GM12878 (cell line): ENCODE measurements around the gene PAX7. TPM values are rescaled to one million over a fixed set of nuclear protein-coding genes. Genes with fewer than 3 reads are reported as not detected.

Source experiments
- ATAC-seq: fragments of 200-7000 bp; cut with Tn5 transposase; 3 replicates; pipeline ENCODE4 v1.9.1; 2020; ENCODE audit warnings: mild to moderate bottlenecking, moderate library complexity
- BruUV-seq: library from RNA; stranded (reverse); fragments of 400-500 nt; replicated peaks from 2 replicates; lab custom pipeline; 2021; lab: Mats Ljungman, UMichigan
- CTCF ChIA-PET: fragments of 300-600 bp; sonication (Branson Sonifier 250); formaldehyde crosslinking; extraction: SDS; loops from one replicate; lab custom pipeline; 2021; ENCODE audit warnings: inconsistent platforms; lab: Yijun Ruan, JAX
- POLR2A ChIA-PET: fragments of 350-600 bp; formaldehyde crosslinking; extraction: SDS; loops from one replicate; lab custom pipeline; 2021; ENCODE audit warnings: inconsistent platforms; lab: Charles Lee
- RAD21 ChIA-PET: fragments of 300-600 bp; sonication (Branson Sonifier 250); formaldehyde crosslinking; loops from one replicate; lab custom pipeline; 2023; ENCODE audit warnings: antibody characterized with exemption; ENCODE audit not compliant: unreplicated experiment; lab: Charles Lee
- SMC1A ChIA-PET: fragments of 300-600 bp; sonication (Branson Sonifier 250); formaldehyde crosslinking; loops from one replicate; lab custom pipeline; 2023; ENCODE audit not compliant: unreplicated experiment, uncharacterized antibody; lab: Charles Lee
- DNase-seq: peaks from one replicate; pipeline ENCODE4 v3.0.0-alpha.2; 2011; ENCODE audit warnings: low read depth, low spot score
- FAIRE-seq: peaks from 3 replicates; lab custom pipeline; 2011; peaks lifted over from hg19 to GRCh38; lab: Jason Lieb, UNC
- H2AFZ ChIP-seq: 2 replicates; pipeline ENCODE4 v1.6.0; 2011; ENCODE audit warnings: low read depth, low read length, control low read depth; ENCODE audit not compliant: control insufficient read depth
- H3K27ac ChIP-seq: 2 replicates; pipeline ENCODE4 v1.5.1; 2011; ENCODE audit warnings: control low read depth; ENCODE audit not compliant: control insufficient read depth, insufficient read depth
- H3K27me3 ChIP-seq, 2 experiments: replicated peaks in 1 of 2; 2 replicates each; pipeline versions ENCODE4 v1.6.0 to v1.6.1; 2011; ENCODE audit warnings: low read length in 1 of 2; ENCODE audit not compliant: control insufficient read depth in 2 of 2, insufficient read depth in 2 of 2
- H3K36me3 ChIP-seq, 2 experiments: 2 replicates each; pipeline ENCODE4 v1.5.1; 2011; ENCODE audit warnings: low read length in 1 of 2; ENCODE audit not compliant: control insufficient read depth in 2 of 2, insufficient read depth in 2 of 2
- H3K4me1 ChIP-seq: 2 replicates; pipeline ENCODE4 v1.6.1; 2011; ENCODE audit warnings: mild to moderate bottlenecking, low read length, moderate library complexity, mixed read lengths; ENCODE audit not compliant: control insufficient read depth, insufficient read depth
- H3K4me2 ChIP-seq: 2 replicates; pipeline ENCODE4 v1.6.0; 2011; ENCODE audit warnings: control low read depth; ENCODE audit not compliant: control insufficient read depth, insufficient read depth
- H3K4me3 ChIP-seq: fragments of 200-600 bp; sonication (generic); 2 replicates; pipeline ENCODE4 v1.5.1; 2016
- H3K79me2 ChIP-seq: 2 replicates; pipeline ENCODE4 v1.6.0; 2011; ENCODE audit warnings: low read length; ENCODE audit not compliant: control insufficient read depth, insufficient read depth
- H3K9ac ChIP-seq: 2 replicates; pipeline ENCODE4 v1.8.0; 2011; ENCODE audit warnings: low read length, control low read depth, mixed read lengths; ENCODE audit not compliant: control insufficient read depth, insufficient read depth
- H3K9me3 ChIP-seq: replicated peaks from 3 replicates; pipeline ENCODE4 v1.5.1; 2011; ENCODE audit warnings: mild to moderate bottlenecking, low read length; ENCODE audit not compliant: control insufficient read depth, insufficient read depth
- H4K20me1 ChIP-seq: 2 replicates; pipeline ENCODE4 v1.6.0; 2011; ENCODE audit not compliant: control insufficient read depth, insufficient read depth
- CBFB ChIP-seq: IDR thresholded peaks from 2 replicates; pipeline ENCODE4 v1.6.1; 2016; ENCODE audit warnings: antibody characterized with exemption, low read depth
- CTCF ChIP-seq, 3 experiments: IDR thresholded peaks in 2 of 3; conservative IDR thresholded peaks in 1 of 3; 2 replicates each; pipeline ENCODE4 v1.5.1; 2011; ENCODE audit warnings: low read depth in 3 of 3, low read length in 3 of 3, mild to moderate bottlenecking in 3 of 3, control low read depth in 2 of 3, moderate library complexity in 2 of 3, inconsistent platforms in 1 of 3, mixed read lengths in 1 of 3; ENCODE audit not compliant: control insufficient read depth in 2 of 3, insufficient read depth in 1 of 3; ENCODE audit errors: extremely low read depth in 1 of 3
- MLLT1 ChIP-seq: fragments of 450-650 bp; IDR thresholded peaks from 2 replicates; pipeline ENCODE4 v1.6.1; 2016; ENCODE audit warnings: mild to moderate bottlenecking
- REST ChIP-seq: IDR thresholded peaks from 2 replicates; pipeline ENCODE4 v1.6.1; 2012; ENCODE audit warnings: mild to moderate bottlenecking, low read depth, low read length
- WGBS: methylation state at CpG from one replicate; pipeline ENCODE4 v1.1.6; 2016; ENCODE audit warnings: low lambda C conversion rate; ENCODE audit not compliant: insufficient replicate concordance, insufficient coverage; ENCODE audit errors: missing lambda C conversion rate; 5-methylcytosine and 5-hydroxymethylcytosine counted together
- in situ Hi-C: fragments of 300-500 bp; cut with MboI; formaldehyde crosslinking; loops from 9 replicates; pipeline ENCODE4 v1.14.3; 2018; ENCODE audit warnings: mixed read lengths
- intact Hi-C: fragments of 100-400 bp; cut with micrococcal nuclease; formaldehyde crosslinking; loops from one replicate; pipeline ENCODE4 v1.14.2; 2022; ENCODE audit not compliant: unreplicated experiment
- polyA plus RNA-seq, 11 experiments: library from polyadenylated mRNA; depleted of rRNA in 4 of 11; unstranded in 6 of 11; stranded (reverse) in 5 of 11; fragments of >200 nt; fragmentation: Nextera tagmentation in 4 of 11; fragmentation: Illumina TruSeq in 1 of 11; extraction: Ambion mirVana in 4 of 11; extraction: Trizol in 1 of 11; gene quantifications; 1 replicate in 1 of 11; 2 replicates in 10 of 11; pipeline versions ENCODE4 v1.2.1 to v1.2.3, GENCODE V29; 2011 to 2016; ENCODE audit warnings: inconsistent platforms in 2 of 11, missing spikeins in 2 of 11, low read depth in 1 of 11
- total RNA-seq, 4 experiments: library from RNA; depleted of rRNA in 3 of 4; stranded (reverse); fragments of >200 nt in 3 of 4; fragmentation: Illumina TruSeq in 1 of 4; extraction: Trizol in 1 of 4; gene quantifications; 2 replicates each; pipeline versions ENCODE4 v1.2.1 to v1.2.3, GENCODE V29; 2013 to 2021

Gene PAX7
- total and polyA plus RNA-seq, 10 of the 15 experiments (the other 5 are each of a cell fraction or from before 2014, with no cell fraction given) = not detected

- Histone ChIP-seq H3K79me2 (no peaks in the 10 kb centered on the region), H3K4me2 (no peak overlapping the region), H3K27ac (no peak overlapping the region), H3K9me3 (no peaks in the 10 kb centered on the region), H2AFZ (no peak overlapping the region), H3K27me3 (peaks cover 3 to 8% of the 10 kb centered on the region in 2 experiments; a peak in 2 of 4 replicates), H3K4me1 (no peaks in the 10 kb centered on the region), H3K36me3 (no peaks in the 10 kb centered on the region), H4K20me1 (no peaks in the 10 kb centered on the region; the same call in 1 of the 2 replicates), H3K4me3 (no peak overlapping the region), H3K9ac (no peak overlapping the region)
- CTCF ChIA-PET = no interaction called here
- in situ Hi-C loops (no loop called here), intact Hi-C loops (no loop called here)
- no TSS peak for BruUV-seq
- FAIRE-seq = no peak
- no peak for DNase-seq
- POLR2A ChIA-PET = no interaction called here
- SMC1A ChIA-PET = no interaction called here
- TF ChIP-seq REST = peak; percentile 63; the same call in 1 of the 2 replicates
- no peak for TF ChIP-seq CTCF (IDR thresholded peaks at IDR 0.05 in 2 of 3, conservative IDR thresholded peaks at IDR 0.05 in 1 of 3; ENCODE audit: control insufficient read depth in 2 of 3, extremely low read depth in 1 of 3, insufficient read depth in 1 of 3, low read depth in 3 of 3, low read length in 3 of 3)
- no peak for TF ChIP-seq CBFB
- TF ChIP-seq MLLT1 = no peak
- 2% methylated on average over 8 of the region's 8 CpGs for WGBS
- ATAC-seq = no peak
- RAD21 ChIA-PET = no interaction called here
These were observed 22.7 kb downstream of the PAX7 start for GRCh38 chr1:18653367-18653766.
